HFFc6 (cell line): ENCODE results near the gene OR6B3. TPM values are rescaled to one million over a fixed set of nuclear protein-coding genes. Genes with fewer than 3 reads are reported as not detected.

Source experiments
- DNase-seq: peaks from one replicate; pipeline ENCODE4 v3.0.0-alpha.2; 2018
- H3K27ac Mint-ChIP-seq: 2 replicates; pipeline ENCODE4 v1.8.0; 2020; ENCODE audit warnings: mild to moderate bottlenecking, mixed read lengths
- H3K27me3 Mint-ChIP-seq: 2 replicates; pipeline ENCODE4 v1.8.0; 2021; ENCODE audit warnings: mild to moderate bottlenecking, moderate library complexity, mixed read lengths; ENCODE audit not compliant: insufficient read depth
- H3K36me3 Mint-ChIP-seq: 2 replicates; pipeline ENCODE4 v1.8.0; 2021; ENCODE audit warnings: low read depth, mixed read lengths
- H3K4me1 Mint-ChIP-seq: 2 replicates; pipeline ENCODE4 v1.8.0; 2020; ENCODE audit warnings: low read depth, mixed read lengths
- H3K4me3 Mint-ChIP-seq: 2 replicates; pipeline ENCODE4 v1.8.0; 2020; ENCODE audit warnings: mild to moderate bottlenecking, moderate library complexity, mixed read lengths
- H3K9me3 Mint-ChIP-seq: 2 replicates; pipeline ENCODE4 v1.8.0; 2020; ENCODE audit warnings: mild to moderate bottlenecking, mixed read lengths
- total RNA-seq, 6 experiments: library from RNA; stranded (reverse); fragmentation: NEBNext Ultra II Directional; extraction: Animal tissue kit (Norgen Biotek cat#: 25700); gene quantifications; 2 replicates in 1 of 6; 3 replicates in 5 of 6; pipeline ENCODE4 v1.2.3, GENCODE V29; 2021
- TF ChIP-seq, protein P1 (sequence below): fragments of 200-600 bp; sonication (generic); IDR thresholded peaks from 2 replicates; pipeline ENCODE4 v1.5.0; 2021; ENCODE audit warnings: antibody characterized with exemption, mild to moderate bottlenecking

The OR6B3 gene
- total RNA-seq, 6 experiments from 2014 or later, result not detected

DNA sequence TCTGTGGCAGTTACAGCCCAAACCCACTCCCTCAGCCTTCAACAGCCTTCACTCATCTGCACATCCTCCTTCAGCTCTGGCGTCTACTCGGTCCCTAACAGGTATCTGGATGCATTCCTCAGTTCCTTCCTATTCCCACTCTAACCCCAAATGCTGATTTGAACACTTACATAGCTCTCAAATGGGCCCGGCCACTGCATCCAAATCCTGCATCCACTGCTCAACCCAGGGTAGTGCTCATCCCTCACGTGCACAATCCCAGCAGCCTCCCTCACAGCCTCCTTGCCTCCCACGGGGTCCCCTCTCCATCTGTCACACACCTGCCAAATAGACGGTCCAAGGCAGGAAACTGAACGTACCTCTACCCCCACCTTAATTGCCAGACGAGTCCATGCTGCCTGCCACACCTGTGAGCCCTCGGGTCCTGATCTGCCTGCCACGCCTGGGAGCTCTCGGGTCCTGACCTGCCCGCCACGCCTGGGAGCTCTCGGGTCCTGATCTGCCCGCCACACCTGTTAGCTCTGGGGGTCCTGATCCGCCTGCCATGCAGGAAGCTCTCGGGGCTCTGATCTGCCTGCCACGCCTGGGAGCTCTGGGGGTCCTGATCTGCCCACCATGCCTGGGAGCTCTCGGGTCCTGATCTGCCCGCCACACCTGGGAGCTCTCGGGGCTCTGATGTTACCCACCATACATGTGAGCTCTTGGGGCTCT lies 9.9 kb downstream of the OR6B3 start:
- no peak for DNase-seq
- peaks cover 25% of the 10 kb centered on the region for H3K27me3 Mint-ChIP-seq
- TF ChIP-seq, protein P1, sequence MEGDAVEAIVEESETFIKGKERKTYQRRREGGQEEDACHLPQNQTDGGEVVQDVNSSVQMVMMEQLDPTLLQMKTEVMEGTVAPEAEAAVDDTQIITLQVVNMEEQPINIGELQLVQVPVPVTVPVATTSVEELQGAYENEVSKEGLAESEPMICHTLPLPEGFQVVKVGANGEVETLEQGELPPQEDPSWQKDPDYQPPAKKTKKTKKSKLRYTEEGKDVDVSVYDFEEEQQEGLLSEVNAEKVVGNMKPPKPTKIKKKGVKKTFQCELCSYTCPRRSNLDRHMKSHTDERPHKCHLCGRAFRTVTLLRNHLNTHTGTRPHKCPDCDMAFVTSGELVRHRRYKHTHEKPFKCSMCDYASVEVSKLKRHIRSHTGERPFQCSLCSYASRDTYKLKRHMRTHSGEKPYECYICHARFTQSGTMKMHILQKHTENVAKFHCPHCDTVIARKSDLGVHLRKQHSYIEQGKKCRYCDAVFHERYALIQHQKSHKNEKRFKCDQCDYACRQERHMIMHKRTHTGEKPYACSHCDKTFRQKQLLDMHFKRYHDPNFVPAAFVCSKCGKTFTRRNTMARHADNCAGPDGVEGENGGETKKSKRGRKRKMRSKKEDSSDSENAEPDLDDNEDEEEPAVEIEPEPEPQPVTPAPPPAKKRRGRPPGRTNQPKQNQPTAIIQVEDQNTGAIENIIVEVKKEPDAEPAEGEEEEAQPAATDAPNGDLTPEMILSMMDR, result no peak
- H3K36me3 Mint-ChIP-seq, result no peaks in the 10 kb centered on the region
- no peaks in the 10 kb centered on the region for H3K9me3 Mint-ChIP-seq
- no peak overlapping the region for H3K27ac Mint-ChIP-seq
- H3K4me3 Mint-ChIP-seq, result no peak overlapping the region
- no peaks in the 10 kb centered on the region for H3K4me1 Mint-ChIP-seq

DNA sequence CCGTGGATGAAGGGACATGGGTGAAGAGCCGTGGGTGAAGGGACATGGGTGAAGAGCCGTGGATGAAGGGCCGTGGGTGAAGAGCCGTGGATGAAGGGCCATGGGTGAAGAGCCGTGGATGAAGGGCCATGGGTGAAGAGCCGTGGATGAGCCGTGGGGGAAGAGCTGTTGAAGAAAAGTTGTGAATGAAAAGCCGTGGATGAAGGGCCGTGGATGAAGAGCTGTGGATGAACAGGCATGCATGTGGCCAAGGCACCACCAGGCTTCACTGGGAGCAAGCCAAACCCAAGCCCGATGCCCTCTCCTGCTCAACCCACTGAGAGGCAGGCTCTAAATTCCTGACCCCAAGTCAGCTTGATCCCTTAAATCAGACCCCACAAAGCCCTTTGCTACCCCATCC lies 10.6 kb downstream of the OR6B3 start:
- no peak overlapping the region for H3K4me3 Mint-ChIP-seq
- TF ChIP-seq, protein P1, result no peak
- no peak for DNase-seq
- H3K27me3 Mint-ChIP-seq, result peaks cover 21% of the 10 kb centered on the region
- H3K9me3 Mint-ChIP-seq, result no peaks in the 10 kb centered on the region
- no peak overlapping the region for H3K27ac Mint-ChIP-seq
- no peaks in the 10 kb centered on the region for H3K36me3 Mint-ChIP-seq
- no peaks in the 10 kb centered on the region for H3K4me1 Mint-ChIP-seq

DNA sequence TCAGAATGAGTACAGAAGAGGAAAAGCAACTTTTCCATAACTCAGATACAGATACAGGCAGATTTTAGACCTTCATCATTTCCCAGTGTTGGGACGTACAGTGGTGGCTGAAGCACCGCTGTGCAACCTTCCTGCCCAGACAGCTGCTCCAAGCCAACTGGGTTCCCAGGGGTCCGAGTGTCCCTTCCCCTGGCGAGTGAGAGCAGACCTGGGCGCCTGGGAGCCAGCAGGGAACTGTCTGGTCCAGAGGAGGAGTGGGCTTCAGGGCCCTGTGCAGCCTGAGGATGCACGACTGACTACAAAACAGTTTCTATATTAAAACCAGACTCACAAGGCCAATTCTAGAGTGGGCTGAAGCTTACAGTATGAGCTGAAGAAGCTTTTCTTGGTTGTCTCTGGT lies 12.0 kb downstream of the OR6B3 start:
- no peak for DNase-seq
- Mint-ChIP-seq H3K9me3 (no peaks in the 10 kb centered on the region), H3K4me1 (no peaks in the 10 kb centered on the region), H3K27ac (no peak overlapping the region), H3K36me3 (no peaks in the 10 kb centered on the region), H3K4me3 (no peak overlapping the region), H3K27me3 (peaks cover 27% of the 10 kb centered on the region)
- TF ChIP-seq, protein P1, result no peak

DNA sequence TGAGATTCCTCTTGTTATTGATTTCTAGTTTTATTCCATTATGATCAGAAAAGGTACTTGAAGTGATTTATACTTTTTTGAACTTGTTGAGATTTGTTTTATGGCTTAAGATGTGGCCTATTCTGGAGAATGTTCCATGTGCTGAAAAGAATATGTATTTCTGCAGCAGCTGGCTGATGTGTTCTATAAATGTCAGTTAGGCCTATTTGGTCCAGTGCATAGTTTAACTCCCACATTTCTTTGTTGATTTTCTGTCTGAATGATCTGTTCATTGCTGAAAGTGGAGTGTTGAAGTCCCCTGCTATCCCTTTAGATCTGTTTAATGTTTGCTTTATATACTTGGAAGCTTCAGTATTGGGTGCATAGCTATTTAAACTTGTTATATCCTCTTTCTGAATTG lies 16.0 kb downstream of the OR6B3 start:
- no peaks in the 10 kb centered on the region for H3K9me3 Mint-ChIP-seq
- TF ChIP-seq, protein P1, result no peak
- peaks cover 30% of the 10 kb centered on the region for H3K27me3 Mint-ChIP-seq
- no peak for DNase-seq
- H3K4me3 Mint-ChIP-seq, result no peak overlapping the region
- H3K36me3 Mint-ChIP-seq, result no peaks in the 10 kb centered on the region
- no peak overlapping the region for H3K27ac Mint-ChIP-seq
- H3K4me1 Mint-ChIP-seq, result no peaks in the 10 kb centered on the region

DNA sequence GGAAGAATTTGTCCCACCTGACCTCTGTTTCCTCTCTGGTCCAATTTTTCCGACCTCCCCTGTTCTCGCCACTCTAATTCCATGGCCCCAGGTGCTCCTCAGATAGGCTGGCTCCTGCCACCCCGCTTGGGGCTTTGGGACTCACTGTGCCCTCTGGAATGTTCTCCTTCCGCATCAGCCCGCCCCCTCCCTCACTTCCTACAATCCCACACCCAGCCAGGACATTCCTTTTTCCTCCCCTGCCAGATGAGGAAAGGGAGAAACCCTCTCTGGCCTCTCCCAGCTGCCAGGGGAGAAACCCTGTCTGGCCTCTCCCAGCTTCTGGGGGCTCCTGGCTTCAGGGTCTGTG lies 20.0 kb downstream of the OR6B3 start:
- H3K27me3 Mint-ChIP-seq, result peaks cover 44% of the 10 kb centered on the region
- H3K4me3 Mint-ChIP-seq, result no peak overlapping the region
- H3K4me1 Mint-ChIP-seq, result no peaks in the 10 kb centered on the region
- DNase-seq, result no peak
- TF ChIP-seq, protein P1, result no peak
- H3K9me3 Mint-ChIP-seq, result no peaks in the 10 kb centered on the region
- H3K36me3 Mint-ChIP-seq, result no peaks in the 10 kb centered on the region
- H3K27ac Mint-ChIP-seq, result no peak overlapping the region
